Brain microvascular endothelial cell (primary cell): Measurements from ENCODE around the gene OPN1MW2.
"Not testable (repeated sequence)": the region's sequence is repeated elsewhere in the genome, so short reads cannot be mapped to it uniquely, and the experiment has no call there.

Experiments
- DNase-seq: peaks from one replicate; pipeline ENCODE4 v3.0.0-alpha.2; 2020
- H3K27ac ChIP-seq: fragments of 250-450 bp; sonication (Bioruptor Pico); 2 replicates; pipeline ENCODE4 v1.5.1; 2020; ENCODE audit warnings: mild to moderate bottlenecking, moderate library complexity
- H3K27me3 ChIP-seq: fragments of 250-450 bp; sonication (Bioruptor Pico); replicated peaks from 2 replicates; pipeline ENCODE4 v1.5.1; 2020; ENCODE audit warnings: mild to moderate bottlenecking
- H3K36me3 ChIP-seq: fragments of 250-450 bp; sonication (Bioruptor Pico); replicated peaks from 2 replicates; pipeline ENCODE4 v1.5.1; 2020; ENCODE audit warnings: mild to moderate bottlenecking
- H3K4me3 ChIP-seq: 2 replicates; pipeline ENCODE4 v1.5.1; 2011; ENCODE audit warnings: low read depth, mild to moderate bottlenecking, control low read depth, low read length, moderate library complexity
- in situ Hi-C: cut with HindIII; loops from 2 replicates; pipeline ENCODE4 v1.10.0; 2017; ENCODE audit warnings: low sequenced_read_pairs, low pct_ligation_motif_present

Gene OPN1MW2

DNA sequence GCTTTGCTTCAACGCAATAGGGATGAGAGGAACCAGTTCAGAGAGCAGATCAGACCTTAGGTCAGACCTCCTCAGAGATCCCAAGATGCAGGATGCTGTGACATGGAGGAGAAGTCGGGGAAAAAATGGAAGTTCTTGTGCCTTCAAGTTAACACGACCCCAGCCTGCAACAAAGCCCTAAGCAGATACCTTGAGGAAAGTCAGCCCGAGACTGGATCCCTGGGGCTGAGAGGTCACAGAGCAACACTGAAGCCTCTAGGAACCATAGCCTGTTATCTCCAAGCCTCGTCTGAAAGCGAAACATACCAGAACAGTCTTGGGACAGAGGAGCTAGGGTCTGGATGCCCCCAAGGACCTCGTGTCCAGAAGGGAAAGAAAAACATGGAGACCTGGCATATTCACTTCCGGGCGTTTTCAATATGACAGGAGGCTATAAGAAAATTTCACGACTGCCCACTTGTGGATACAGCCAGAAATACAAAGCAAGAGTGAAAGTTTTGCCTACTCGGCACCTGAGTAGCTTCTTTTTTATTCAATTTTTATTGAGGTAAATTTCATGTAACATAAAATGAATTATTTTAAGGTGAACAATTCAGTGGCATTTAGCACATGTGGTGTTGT is 19.5 kb downstream of the OPN1MW2 start:
- in situ Hi-C loops, H3K4me3 ChIP-seq, H3K27ac ChIP-seq, H3K36me3 ChIP-seq, DNase-seq, H3K27me3 ChIP-seq: not testable (repeated sequence)

DNA sequence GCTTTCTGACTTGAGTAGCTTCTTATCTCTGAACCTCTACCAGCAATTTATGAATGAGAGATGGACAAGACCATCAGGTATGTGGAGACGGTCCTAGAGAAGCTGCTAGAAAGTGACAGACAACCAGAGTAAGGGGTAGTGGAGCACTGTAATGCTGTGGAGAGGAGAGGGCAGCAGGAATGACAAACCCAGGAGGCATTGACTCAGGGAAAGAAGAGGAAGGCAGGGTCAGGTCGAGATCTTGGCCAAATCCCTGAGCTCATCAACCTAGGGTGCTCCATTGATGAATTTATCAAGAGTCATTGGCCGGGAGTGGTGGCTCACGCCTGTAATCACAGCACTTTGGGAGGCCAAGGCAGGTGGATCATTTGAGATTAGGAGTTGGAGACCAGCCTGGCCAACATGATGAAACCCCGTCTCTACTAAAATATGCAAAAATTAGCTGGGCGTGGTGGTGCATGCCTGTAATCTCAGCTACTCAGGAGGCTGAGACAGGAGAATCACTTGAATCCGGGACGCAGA is 20.5 kb downstream of the OPN1MW2 start:
- in situ Hi-C loops, DNase-seq, H3K36me3 ChIP-seq: not testable (repeated sequence)

GRCh38 chrX:154247377-154248045 is 28.0 kb downstream of the OPN1MW2 start:
- DNase-seq, H3K36me3 ChIP-seq, H3K4me3 ChIP-seq, in situ Hi-C loops, H3K27me3 ChIP-seq, H3K27ac ChIP-seq: not testable (repeated sequence)

More for the DNA sequence above, 20.5 kb downstream of the OPN1MW2 start:
- not testable (repeated sequence) for H3K27me3 ChIP-seq, H3K4me3 ChIP-seq, H3K27ac ChIP-seq

DNA sequence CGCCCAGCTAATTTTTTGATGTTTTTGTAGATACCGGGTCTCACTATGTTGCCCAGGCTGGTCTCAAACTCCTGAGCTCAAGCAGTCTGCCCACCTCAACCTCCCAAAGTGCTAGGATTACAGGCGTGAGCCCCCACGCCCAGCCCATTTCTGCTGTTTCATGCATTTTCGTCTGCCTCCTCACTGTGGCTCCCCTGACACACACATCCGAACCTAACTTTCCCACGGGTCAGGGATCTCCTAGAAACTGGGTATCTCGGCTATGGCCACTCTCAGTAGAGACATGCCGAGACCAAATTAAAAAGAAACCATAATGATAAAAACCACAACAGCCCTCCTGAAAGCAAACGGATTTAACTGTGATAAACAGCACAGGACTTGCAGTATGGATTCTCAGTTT is 28.5 kb downstream of the OPN1MW2 start:
- DNase-seq, H3K36me3 ChIP-seq, in situ Hi-C loops, H3K27ac ChIP-seq, H3K4me3 ChIP-seq, H3K27me3 ChIP-seq: not testable (repeated sequence)

DNA sequence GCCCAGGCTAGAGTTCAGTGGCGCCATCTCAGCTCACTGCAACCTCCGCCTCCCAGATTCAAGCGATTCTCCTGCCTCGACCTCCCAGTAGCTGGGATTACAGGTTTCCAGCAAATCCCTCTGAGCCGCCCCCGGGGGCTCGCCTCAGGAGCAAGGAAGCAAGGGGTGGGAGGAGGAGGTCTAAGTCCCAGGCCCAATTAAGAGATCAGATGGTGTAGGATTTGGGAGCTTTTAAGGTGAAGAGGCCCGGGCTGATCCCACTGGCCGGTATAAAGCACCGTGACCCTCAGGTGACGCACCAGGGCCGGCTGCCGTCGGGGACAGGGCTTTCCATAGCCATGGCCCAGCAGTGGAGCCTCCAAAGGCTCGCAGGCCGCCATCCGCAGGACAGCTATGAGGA is 37.7 kb downstream of the OPN1MW2 start, which contains the start of gene OPN1MW3:
OPN1MW3 (plus strand) TSS at position 301 of the 400 bp plus-strand sequence; CDS start at position 339, 38 bp downstream.
- H3K4me3 ChIP-seq, in situ Hi-C loops, H3K27ac ChIP-seq, DNase-seq, H3K27me3 ChIP-seq, H3K36me3 ChIP-seq: not testable (repeated sequence)

DNA sequence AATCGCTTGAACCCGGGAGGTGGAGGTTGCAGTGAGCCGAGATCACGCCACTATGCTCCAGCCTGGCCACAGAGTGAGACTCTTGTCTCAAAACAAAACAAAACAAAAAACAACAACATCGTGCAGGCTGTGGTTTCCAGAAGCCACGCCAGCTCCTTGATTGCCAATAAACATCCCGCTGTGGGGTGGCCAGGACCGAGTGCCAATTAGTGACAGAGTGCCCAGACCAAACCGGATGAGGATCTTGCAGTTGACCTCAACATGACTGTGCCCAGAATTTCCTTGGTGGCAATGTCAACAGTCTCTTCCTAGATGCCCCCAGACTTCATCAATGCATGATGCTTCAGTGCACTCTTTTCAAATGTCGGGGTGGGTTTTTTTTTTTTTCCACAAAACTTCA is 39.2 kb downstream of the OPN1MW2 start:
- H3K27ac ChIP-seq, H3K27me3 ChIP-seq, in situ Hi-C loops, H3K36me3 ChIP-seq, DNase-seq, H3K4me3 ChIP-seq: not testable (repeated sequence)

GRCh38 chrX:154263072-154263471 is 43.5 kb downstream of the OPN1MW2 start:
- in situ Hi-C loops, H3K27me3 ChIP-seq, H3K36me3 ChIP-seq, H3K27ac ChIP-seq, H3K4me3 ChIP-seq, DNase-seq: not testable (repeated sequence)

DNA sequence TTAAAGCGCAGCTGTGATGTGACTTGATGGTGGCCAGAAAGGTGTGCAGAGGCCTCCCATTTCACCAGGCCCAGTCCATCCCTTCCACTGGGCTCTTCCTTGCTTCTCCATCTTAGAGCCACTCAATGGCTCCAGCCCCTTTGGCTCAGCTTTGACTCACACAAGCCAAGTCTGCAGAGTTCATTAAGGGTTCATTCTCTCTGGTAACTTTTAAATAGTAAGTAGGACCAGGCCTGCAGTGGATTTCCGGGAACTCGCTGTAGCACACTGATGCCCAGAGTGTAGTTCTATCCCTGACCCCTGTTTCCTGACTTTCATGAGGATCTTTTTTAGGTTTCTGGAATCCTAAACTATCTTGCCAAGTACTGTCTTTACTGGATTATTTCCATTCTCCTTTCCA is 49.7 kb downstream of the OPN1MW2 start:
- H3K4me3 ChIP-seq, H3K27ac ChIP-seq, DNase-seq, H3K27me3 ChIP-seq, H3K36me3 ChIP-seq, in situ Hi-C loops: not testable (repeated sequence)
